Tibial nerve (tissue), 4 donors: ENCODE measurements around the gene GPC2. TPM values are rescaled to one million over a fixed set of nuclear protein-coding genes. Genes with fewer than 3 reads are reported as not detected.

Source experiments
- DNase-seq, 2 donors: peaks; one replicate each; pipeline ENCODE4 v3.0.0-alpha.2; 2019; ENCODE audit warnings: low spot score in 2 of 2
- H3K27ac ChIP-seq, 4 donors: fragments of 200-600 bp; sonication (generic) in 3 of 4; one replicate each; pipeline ENCODE4 v1.5.1; 2017 to 2019; ENCODE audit warnings: mild to moderate bottlenecking in 1 of 4
- H3K27me3 ChIP-seq, 2 donors: fragments of 200-600 bp; sonication (generic) in 1 of 2; one replicate each; pipeline versions ENCODE4 v1.5.1 to v1.6.0; 2017 to 2019
- H3K36me3 ChIP-seq, 3 donors: fragments of 200-600 bp; sonication (generic); one replicate each; pipeline ENCODE4 v1.5.1; 2018 to 2019
- H3K4me1 ChIP-seq, 4 donors: fragments of 200-600 bp; sonication (generic) in 3 of 4; one replicate each; pipeline ENCODE4 v1.5.1; 2017 to 2019
- H3K4me3 ChIP-seq, 4 donors: fragments of 200-600 bp; sonication (generic) in 3 of 4; one replicate each; pipeline ENCODE4 v1.5.1; 2017 to 2019; ENCODE audit warnings: mild to moderate bottlenecking in 1 of 4, moderate library complexity in 1 of 4
- H3K9me3 ChIP-seq, 4 donors: fragments of 200-600 bp; sonication (generic) in 3 of 4; one replicate each; pipeline ENCODE4 v1.5.1; 2017 to 2019
- CTCF ChIP-seq, 5 experiments: fragments of 200-600 bp in 3 of 5; fragments of 450-650 bp in 2 of 5; sonication (generic) in 3 of 5; IDR thresholded peaks; one replicate each; pipeline ENCODE4 v1.5.1; 2016 to 2019; ENCODE audit warnings: antibody characterized with exemption in 5 of 5, mild to moderate bottlenecking in 3 of 5, moderate library complexity in 2 of 5
- EP300 ChIP-seq, 2 donors: sonication (generic); formaldehyde crosslinking; IDR thresholded peaks; one replicate each; pipeline ENCODE4 v1.6.1; 2017; ENCODE audit warnings: antibody characterized with exemption in 2 of 2, mild to moderate bottlenecking in 1 of 2
- POLR2A ChIP-seq, 2 donors: fragments of 450-650 bp; IDR thresholded peaks; one replicate each; pipeline ENCODE4 v1.6.1; 2017; ENCODE audit warnings: antibody characterized with exemption in 2 of 2, mild to moderate bottlenecking in 2 of 2, moderate library complexity in 2 of 2
- WGBS, 2 donors: methylation state at CpG; one replicate each; pipeline ENCODE4 v1.1.5; 2018; 5-methylcytosine and 5-hydroxymethylcytosine counted together
- total RNA-seq, 4 donors: library from RNA; depleted of rRNA; stranded (reverse); fragments of >200 nt; gene quantifications; one replicate each; pipeline ENCODE4 v1.1.0, GENCODE V29; 2016

GPC2 gene
- total RNA-seq, 4 donors from 2014 or later: 1.1 to 3.1 (median 1.7) TPM

GRCh38 chr7:100126239-100126930 lies 50.8 kb downstream of the GPC2 start:
- DNase-seq: no peak
- Histone ChIP-seq H3K4me3 (peak overlapping the region; percentile 81 to 98 (median 90)), H3K9me3 (no peaks in the 10 kb centered on the region), H3K27ac (peak overlapping the region; percentile 80 to 99 (median 96)), H3K36me3 (peaks cover 0 to 34% (median 0%) of the 10 kb centered on the region in 3 donors), H3K27me3 (no peaks in the 10 kb centered on the region), H3K4me1 (peaks cover 0 to 44% (median 19%) of the 10 kb centered on the region in 4 donors)
- TF ChIP-seq POLR2A (IDR thresholded peaks at IDR 0.05): no peak
- TF ChIP-seq CTCF (IDR thresholded peaks at IDR 0.05): no peak
- TF ChIP-seq EP300 (IDR thresholded peaks at IDR 0.05): no peak
- 13 to 24% methylated on average over 22 to 29 of the region's 29 CpGs for WGBS, 2 donors

DNA sequence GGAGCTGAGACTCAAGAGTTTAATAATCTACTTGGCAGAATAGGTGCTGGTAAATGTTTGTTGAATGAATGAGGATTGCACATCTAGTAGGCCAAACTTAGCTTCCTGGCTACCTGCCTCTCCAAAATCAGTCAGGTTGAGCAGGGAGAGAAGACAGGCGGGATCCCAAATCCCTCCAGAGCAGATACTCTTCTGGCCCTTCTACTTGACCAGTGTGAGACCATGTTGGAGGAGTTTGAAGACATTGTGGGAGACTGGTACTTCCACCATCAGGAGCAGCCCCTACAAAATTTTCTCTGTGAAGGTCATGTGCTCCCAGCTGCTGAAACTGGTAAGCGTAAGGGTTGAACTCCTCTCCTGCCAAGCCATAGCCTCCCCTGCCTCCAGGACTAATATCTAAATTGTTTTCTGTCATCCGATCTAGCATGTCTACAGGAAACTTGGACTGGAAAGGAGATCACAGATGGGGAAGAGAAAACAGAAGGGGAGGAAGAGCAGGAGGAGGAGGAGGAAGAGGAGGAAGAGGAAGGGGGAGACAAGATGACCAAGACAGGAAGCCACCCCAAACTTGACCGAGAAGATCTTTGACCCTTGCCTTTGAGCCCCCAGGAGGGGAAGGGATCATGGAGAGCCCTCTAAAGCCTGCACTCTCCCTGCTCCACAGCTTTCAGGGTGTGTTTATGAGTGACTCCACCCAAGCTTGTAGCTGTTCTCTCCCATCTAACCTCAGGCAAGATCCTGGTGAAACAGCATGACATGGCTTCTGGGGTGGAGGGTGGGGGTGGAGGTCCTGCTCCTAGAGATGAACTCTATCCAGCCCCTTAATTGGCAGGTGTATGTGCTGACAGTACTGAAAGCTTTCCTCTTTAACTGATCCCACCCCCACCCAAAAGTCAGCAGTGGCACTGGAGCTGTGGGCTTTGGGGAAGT lies 52.6 kb downstream of the GPC2 start:
- Histone ChIP-seq H3K36me3 (peaks cover 0 to 34% (median 0%) of the 10 kb centered on the region in 3 donors), H3K4me1 (peaks cover 0 to 44% (median 24%) of the 10 kb centered on the region in 4 donors), H3K4me3 (no peak overlapping the region), H3K27ac (peak overlapping the region in 1 of 4 donors; percentile 25), H3K9me3 (no peaks in the 10 kb centered on the region), H3K27me3 (no peaks in the 10 kb centered on the region)
- TF ChIP-seq EP300 (IDR thresholded peaks at IDR 0.05) (no peak), CTCF (IDR thresholded peaks at IDR 0.05) (no peak), POLR2A (IDR thresholded peaks at IDR 0.05) (no peak)
- DNase-seq: no peak
- 71 to 77% methylated on average over 4 of the region's 4 CpGs for WGBS, 2 donors

DNA sequence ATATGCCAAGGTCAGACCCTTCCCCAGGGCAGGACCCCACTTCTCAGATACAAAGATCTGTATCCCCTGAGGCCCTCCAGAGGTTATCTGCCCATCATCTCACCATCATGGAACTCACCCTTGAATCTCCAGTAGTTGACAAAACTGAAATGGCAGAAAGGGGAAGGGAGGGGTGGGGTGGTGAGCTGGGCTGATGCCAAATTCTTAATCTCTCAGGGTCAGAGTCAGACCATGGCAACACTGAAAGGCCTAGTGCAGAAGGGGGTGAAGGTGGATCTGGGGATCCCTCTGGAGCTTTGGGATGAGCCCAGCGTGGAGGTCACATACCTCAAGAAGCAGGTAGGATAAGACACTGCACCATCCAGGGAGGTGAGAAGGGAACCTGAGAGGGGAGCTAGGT lies 54.6 kb downstream of the GPC2 start:
- no peak for DNase-seq
- Histone ChIP-seq H3K9me3 (no peaks in the 10 kb centered on the region), H3K27me3 (no peaks in the 10 kb centered on the region), H3K27ac (no peak overlapping the region), H3K4me1 (peaks cover 0 to 46% (median 27%) of the 10 kb centered on the region in 4 donors), H3K4me3 (no peak overlapping the region), H3K36me3 (peaks cover 0 to 34% (median 0%) of the 10 kb centered on the region in 3 donors)
- WGBS, 2 donors: 67 to 95% methylated on average over 1 of the region's 1 CpG
- TF ChIP-seq POLR2A (IDR thresholded peaks at IDR 0.05) (no peak), EP300 (IDR thresholded peaks at IDR 0.05) (no peak), CTCF (IDR thresholded peaks at IDR 0.05) (no peak)

DNA sequence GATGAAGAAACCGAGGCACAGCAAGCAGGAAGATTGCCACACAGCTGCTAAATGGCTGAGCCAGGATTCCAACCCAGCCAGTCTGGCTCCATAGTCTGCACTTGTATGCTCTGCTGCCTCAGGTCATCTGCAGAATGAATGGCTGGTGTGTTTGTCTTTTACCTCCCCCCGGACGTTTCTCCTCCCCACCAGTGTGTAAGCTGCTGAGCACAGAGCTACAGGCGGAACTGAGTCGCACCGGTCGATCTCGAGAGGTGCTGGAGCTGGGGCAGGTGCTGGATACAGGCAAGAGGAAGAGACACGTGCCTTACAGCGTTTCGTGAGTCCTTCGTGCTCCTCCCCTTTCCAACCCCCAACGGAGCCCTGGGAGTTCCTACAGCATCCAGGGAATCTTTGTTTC lies 55.1 kb downstream of the GPC2 start:
- H3K36me3 ChIP-seq: peaks cover 0 to 34% (median 0%) of the 10 kb centered on the region in 3 donors
- H3K27me3 ChIP-seq: no peaks in the 10 kb centered on the region
- H3K4me3 ChIP-seq: no peak overlapping the region
- no peaks in the 10 kb centered on the region for H3K9me3 ChIP-seq
- WGBS, 2 donors: 44 to 63% methylated on average over 13 of the region's 13 CpGs
- DNase-seq: no peak
- no peak overlapping the region for H3K27ac ChIP-seq
- H3K4me1 ChIP-seq: peaks cover 0 to 44% (median 26%) of the 10 kb centered on the region in 4 donors
- no peak for TF ChIP-seq CTCF (IDR thresholded peaks at IDR 0.05)
- TF ChIP-seq POLR2A (IDR thresholded peaks at IDR 0.05): no peak
- no peak for TF ChIP-seq EP300 (IDR thresholded peaks at IDR 0.05)

GRCh38 chr7:100120733-100121036 lies 56.5 kb downstream of the GPC2 start:
- Histone ChIP-seq H3K4me3 (peak overlapping the region in 3 of 4 donors; percentile 65 to 85 (median 73)), H3K4me1 (peaks cover 0 to 37% (median 20%) of the 10 kb centered on the region in 4 donors), H3K9me3 (no peaks in the 10 kb centered on the region), H3K27me3 (no peaks in the 10 kb centered on the region), H3K27ac (peak overlapping the region in 3 of 4 donors; percentile 83 to 91 (median 84)), H3K36me3 (peaks cover 0 to 40% (median 0%) of the 10 kb centered on the region in 3 donors)
- WGBS, 2 donors: 16 to 41% methylated on average over 1 of the region's 1 CpG
- DNase-seq: no peak
- TF ChIP-seq CTCF (IDR thresholded peaks at IDR 0.05): no peak
- no peak for TF ChIP-seq POLR2A (IDR thresholded peaks at IDR 0.05)
- no peak for TF ChIP-seq EP300 (IDR thresholded peaks at IDR 0.05)
